GM19351 (cell line): ENCODE results near the gene SLC27A5.
"Not testable (repeated sequence)": the region's sequence is repeated elsewhere in the genome, so short reads cannot be mapped to it uniquely, and the experiment has no call there.

Source experiments
- ATAC-seq: cut with Tn5 transposase; IDR thresholded peaks from one replicate; pipeline ENCODE4 v1.9.1; 2021; ENCODE audit warnings: mild to moderate bottlenecking, moderate library complexity; ENCODE audit not compliant: unreplicated experiment

Gene SLC27A5

GRCh38 chr19:58471736-58472135 is 40.1 kb downstream of the SLC27A5 start:
- no peak for ATAC-seq

- not testable (repeated sequence) for ATAC-seq
Observed at GRCh38 chr19:58470837-58471543, 40.8 kb downstream of the SLC27A5 start.

- no peak for ATAC-seq
Observed at GRCh38 chr19:58469241-58470013, 42.4 kb downstream of the SLC27A5 start.

DNA sequence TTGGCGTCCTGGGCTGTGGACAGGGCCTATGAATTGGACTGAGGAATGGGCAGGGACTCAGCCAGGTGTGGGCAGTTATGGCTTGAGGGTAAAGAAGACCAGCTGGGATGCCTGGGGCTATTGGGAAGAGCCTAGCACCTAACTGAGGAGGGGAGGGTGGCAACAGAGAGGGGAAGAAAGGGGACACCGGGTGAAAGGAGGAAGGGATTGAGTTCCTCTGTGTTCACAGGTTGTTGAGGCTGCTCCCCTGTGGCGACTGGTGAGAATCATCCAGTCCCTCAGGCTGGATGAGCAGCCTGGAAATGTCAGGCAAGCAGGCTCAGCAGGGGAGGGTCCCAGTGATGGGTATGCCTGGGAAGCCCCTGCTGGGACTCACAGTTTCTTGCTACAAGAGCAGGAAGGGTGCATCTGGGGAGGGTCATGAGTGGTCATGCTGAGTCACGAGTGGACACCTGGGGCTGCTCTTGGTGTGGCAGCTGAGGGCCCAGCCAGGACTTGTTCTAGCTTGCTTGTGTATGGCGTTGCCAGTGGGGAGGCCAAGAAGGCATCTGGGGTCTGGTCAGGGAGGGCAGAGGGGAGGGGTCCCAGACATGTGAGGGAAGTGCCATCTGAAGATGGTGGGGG is 43.5 kb downstream of the SLC27A5 start:
- ATAC-seq: no peak

- ATAC-seq: peak; percentile 89
Observed at GRCh38 chr19:58466760-58467589, 44.8 kb downstream of the SLC27A5 start, which contains the start of gene ZNF324. ZNF324 (plus strand) TSS chr19:58467080; CDS start chr19:58469186, 2,106 bp downstream.

- ATAC-seq: peak; percentile 27
Observed at GRCh38 chr19:58466089-58466759, 45.6 kb downstream of the SLC27A5 start.

DNA sequence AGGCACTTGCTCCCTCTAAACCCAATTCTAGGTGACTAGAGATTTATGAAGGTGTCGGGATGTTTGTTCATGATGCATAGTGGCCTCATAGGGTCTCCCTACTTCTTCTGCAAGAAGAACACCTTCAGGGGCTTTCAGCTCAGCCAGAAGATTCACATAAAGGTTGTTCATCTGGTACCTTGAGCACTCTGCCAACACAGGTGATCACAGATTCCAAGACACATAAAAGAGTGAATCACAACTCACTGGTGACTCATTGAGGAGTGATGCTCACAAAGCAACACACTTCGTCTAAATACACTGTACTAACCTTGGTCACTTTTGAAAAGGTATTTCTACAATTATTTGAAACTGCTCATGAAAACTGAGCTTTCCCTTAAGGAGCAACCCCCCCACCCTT is 51.8 kb downstream of the SLC27A5 start:
- ATAC-seq: no peak

DNA sequence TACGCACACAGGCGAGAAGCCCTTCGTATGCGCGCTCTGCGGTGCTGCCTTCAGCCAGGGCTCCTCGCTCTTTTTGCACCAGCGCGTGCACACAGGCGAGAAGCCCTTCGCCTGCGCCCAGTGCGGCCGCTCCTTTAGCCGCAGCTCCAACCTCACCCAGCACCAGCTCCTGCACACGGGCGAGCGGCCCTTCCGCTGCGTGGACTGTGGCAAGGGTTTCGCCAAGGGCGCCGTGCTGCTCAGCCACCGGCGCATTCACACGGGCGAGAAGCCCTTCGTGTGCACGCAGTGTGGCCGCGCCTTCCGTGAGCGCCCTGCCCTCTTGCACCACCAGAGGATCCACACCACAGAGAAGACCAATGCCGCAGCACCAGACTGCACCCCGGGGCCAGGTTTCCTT is 55.7 kb downstream of the SLC27A5 start:
- ATAC-seq: no peak

GRCh38 chr19:58455306-58455705 is 56.5 kb downstream of the SLC27A5 start:
- ATAC-seq: no peak

GRCh38 chr19:58453743-58454142 is 58.0 kb downstream of the SLC27A5 start:
- no peak for ATAC-seq

DNA sequence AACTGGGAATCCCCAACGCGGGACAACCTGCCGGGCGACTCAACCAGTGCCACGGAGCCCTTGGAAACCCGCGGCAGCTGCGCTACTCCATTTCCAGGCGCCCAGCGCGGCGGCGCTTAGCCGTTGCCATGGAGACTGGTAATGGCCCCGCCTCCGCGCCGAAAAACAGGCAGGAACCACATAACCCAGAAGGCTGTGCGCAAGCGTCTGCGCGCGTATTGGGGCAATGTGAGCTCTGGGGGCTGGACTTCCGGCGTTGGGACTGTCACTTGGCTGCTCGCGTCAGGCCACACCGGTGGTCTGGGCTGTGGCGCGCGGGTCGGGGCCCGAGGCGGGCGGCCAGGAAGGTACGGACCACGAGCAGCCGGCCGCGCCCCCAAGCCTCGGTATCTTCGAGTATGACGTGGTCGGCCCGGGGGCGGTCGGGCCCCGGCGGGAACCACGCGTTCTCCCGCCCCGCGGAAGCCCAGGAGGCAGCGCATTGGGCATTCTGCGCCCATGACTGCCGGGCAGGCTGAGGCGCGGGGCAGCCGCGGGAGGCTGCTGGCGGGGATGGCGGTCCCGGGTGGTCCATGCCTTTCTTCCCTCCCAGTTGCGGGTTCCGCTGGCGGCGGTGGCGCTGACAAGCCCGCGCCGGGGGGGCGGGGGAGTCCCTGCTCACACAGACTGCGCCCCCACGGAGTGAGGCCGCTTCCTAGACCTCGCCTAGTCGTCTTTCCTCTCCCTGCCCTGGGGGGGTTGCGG is 60.3 kb downstream of the SLC27A5 start, which contains the start of gene ZNF324B:
ZNF324B (plus strand) TSS at position 265 of the 744 bp plus-strand sequence. CDS start 2,080 bp downstream, outside the sequence.
- peak; percentile 99 for ATAC-seq

DNA sequence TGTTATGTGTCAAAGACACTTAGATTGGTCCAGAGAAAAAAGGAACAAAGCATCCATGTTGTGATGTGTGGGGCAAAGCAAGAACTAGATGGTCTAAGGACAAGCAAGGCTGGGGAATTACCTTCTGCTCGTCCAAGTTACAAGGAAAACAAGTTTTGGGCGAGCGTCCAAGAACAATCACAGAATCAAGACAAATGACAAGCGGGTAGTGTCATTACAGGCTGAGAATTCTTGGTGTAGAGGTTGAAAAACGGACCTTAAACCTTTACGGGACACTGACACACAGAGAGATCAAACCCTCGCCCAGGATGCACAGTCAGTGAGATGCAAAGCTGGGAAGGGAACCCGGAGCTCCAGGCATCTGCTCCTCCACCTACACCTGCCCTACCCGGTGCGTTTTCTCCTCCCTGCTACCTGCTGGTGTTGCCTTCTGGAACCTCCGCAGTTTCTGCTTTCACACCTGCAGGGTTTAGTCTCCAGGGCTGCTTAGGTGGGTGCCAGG is 60.9 kb downstream of the SLC27A5 start:
- peak; percentile 25 for ATAC-seq

DNA sequence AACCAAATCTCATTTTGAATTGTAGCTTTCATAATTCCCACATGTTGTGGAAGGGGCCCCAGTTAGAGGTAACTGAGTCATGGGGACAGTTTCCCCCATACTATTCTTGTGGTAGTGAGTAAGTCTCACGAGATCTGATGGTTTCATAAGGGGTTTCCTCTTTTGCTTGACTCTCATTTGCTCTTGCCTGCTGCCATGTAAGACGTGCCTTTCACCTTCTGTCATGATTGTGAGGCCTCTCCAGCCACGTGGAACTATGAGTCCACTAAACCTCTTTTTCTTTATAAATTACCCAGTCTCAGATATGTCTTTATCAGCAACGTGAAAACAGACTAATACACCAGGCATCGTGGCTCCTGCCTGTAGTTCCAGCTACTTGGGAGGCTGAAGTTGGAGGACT is 61.8 kb downstream of the SLC27A5 start:
- ATAC-seq: not testable (repeated sequence)

DNA sequence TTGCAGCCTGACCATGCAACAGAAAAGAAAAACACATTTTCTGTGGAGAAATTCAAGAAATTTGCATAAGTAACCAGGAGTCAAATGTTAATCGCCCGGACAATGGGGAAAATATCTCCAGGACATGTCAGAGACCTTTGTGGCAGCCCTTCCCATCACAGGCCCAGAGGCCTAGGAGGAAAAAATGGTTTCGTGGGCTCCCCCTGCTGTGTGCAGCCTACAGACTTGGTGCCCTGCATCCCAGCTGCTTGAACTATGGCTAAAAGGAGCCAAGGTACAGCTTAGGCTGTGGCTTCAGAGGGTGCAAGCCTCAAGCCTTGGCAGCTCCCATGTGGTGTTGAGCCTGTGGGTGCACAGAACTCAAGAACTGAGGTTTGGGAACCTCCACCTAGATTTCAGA is 62.9 kb downstream of the SLC27A5 start:
- not testable (repeated sequence) for ATAC-seq
